GM21619 (cell line): ENCODE results near the gene TMEM212.
"Not testable (repeated sequence)": the region's sequence is repeated elsewhere in the genome, so short reads cannot be mapped to it uniquely, and the experiment has no call there.

Source experiments
- ATAC-seq: cut with Tn5 transposase; IDR thresholded peaks from one replicate; pipeline ENCODE4 v1.9.1; 2021; ENCODE audit not compliant: unreplicated experiment

Gene TMEM212

GRCh38 chr3:171812811-171813210 is 30.3 kb upstream of the TMEM212 start:
- no peak for ATAC-seq

DNA sequence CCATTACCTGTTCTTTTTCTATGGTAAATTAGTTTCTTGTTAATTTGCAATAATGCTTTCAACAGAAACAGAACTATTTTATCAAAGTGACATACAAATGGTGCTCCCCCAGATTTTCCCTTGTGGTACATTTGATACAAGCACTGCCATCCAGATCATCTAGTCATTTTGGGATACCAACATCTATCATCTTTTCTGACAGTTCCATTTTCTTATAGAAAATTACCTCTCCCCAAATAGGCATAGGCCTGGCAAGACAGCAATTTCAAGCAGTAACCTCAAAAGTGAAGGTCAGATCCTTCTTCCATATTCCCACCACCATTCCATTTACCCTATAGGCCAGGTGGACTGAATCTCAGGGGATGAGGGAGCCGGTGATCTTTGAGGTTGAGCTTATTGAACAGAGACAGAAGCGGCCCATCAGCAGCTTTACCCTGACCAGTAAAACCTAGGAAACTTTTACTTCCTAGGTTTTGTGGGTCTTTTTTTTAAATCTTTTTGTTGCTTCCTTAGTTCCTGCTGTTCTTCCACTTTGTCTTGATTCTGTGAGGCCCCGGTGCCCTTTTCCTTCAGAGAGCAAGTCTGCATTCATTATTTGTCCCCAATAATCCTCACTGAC is 29.8 kb upstream of the TMEM212 start:
- ATAC-seq, result no peak

DNA sequence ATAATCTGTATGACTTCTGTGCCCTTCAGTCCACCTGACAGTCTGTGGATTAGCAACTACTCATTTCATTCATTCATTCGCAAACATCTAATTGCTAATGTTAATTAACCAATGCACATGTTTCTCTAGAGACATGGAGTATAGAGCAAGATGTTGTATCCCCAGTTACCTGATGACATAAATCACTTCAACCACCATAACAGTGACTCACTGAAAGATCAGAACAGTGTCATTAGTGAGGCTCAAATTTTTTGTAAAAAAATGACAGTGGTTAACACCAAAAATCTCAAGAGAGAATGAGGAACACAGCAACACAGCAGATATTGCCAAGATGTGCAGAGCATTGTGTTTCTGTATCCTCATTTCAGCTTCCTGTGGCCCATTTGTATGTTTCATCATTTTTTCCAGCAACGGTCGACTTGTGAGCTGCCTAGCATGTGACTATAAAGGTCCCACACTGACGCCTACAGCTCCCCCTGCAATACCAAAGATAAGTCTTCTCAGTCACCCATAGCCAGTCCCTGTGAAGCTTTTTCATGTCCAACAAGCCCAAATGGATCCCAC is 29.2 kb upstream of the TMEM212 start:
- peak; percentile 27 for ATAC-seq

- not testable (repeated sequence) for ATAC-seq
Measured at GRCh38 chr3:171814662-171815061, 28.5 kb upstream of the TMEM212 start.

DNA sequence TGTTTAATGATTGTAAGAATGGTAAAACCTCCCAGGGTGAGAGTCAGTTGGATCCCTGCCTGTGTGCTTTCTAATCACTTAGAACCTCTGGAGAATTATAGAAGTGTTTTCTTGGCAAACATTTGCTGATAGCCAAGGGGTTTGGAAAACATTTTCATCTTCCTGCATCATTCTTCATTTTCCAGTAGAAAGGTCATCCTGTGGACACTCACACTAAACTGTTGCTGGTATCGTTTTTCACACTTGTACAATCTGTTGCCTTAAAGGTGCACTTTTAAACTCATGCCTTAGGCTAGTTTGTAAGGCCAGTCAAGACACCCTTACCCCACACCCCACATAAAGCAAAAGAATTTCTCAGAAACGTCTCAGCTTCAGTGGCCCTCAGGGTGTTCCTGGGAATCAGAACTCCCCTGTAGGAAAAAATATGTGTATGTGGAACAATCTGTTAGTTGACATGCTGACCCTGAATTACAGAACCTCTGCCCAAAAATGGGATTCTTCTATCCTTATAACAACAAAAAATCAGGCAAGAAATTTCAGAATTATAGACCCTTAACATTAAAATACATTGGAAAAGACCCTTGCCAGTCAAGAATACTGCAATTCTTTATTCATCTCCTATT is 27.1 kb upstream of the TMEM212 start:
- ATAC-seq, result no peak

- no peak for ATAC-seq
Measured at GRCh38 chr3:171817074-171817800, 25.9 kb upstream of the TMEM212 start.

GRCh38 chr3:171821044-171821443 is 22.1 kb upstream of the TMEM212 start:
- no peak for ATAC-seq

DNA sequence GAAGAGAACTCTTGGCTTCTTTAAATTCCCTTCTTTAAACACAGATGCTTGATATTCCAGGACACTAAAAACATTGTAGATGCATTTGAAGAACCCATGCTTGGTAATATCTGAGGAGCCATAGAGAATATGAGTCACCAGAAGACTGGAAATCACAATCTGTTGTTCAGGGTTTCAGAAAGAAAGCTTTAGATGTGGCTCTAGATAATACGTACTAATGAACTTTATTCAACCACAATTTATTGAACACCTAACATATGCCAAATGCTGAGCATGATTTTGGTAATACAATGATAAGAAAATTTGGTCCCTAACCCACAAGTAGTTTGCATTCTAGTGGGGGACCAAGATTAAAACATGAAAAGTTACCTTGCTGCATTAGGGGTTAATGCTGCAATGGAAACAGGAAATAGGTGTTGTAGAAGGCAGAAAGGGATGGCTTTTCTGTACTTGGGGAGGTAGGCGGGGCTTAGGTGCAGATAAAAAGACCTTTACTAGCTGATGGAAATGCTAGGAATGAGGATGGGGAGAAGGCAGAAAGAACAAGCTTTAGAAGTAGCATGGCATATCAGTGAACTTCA is 21.3 kb upstream of the TMEM212 start:
- no peak for ATAC-seq

GRCh38 chr3:171822431-171823106 is 20.6 kb upstream of the TMEM212 start:
- peak; percentile 85 for ATAC-seq

DNA sequence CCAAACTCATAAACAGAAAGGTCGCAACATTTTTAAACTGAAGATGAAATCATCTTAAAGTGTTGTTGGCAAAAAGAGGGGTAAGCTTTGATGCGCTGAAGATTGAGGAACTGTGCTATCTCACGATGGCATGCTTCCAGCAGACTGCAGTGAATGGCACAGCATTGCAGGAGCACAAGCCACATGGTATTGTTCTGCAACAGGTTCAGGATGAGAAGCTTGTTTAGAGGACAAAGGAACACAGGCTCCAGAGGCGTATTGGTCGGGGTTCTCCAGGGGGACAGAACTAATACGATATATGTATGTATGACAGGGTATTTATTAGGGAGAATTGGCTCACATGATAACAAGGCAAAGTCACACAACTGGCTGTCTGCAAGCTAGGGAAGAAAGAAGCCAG is 19.0 kb upstream of the TMEM212 start:
- ATAC-seq, result no peak

- no peak for ATAC-seq
Measured at GRCh38 chr3:171824824-171825221, 18.3 kb upstream of the TMEM212 start.

- ATAC-seq, result no peak
Measured at GRCh38 chr3:171825222-171825828, 17.8 kb upstream of the TMEM212 start.

DNA sequence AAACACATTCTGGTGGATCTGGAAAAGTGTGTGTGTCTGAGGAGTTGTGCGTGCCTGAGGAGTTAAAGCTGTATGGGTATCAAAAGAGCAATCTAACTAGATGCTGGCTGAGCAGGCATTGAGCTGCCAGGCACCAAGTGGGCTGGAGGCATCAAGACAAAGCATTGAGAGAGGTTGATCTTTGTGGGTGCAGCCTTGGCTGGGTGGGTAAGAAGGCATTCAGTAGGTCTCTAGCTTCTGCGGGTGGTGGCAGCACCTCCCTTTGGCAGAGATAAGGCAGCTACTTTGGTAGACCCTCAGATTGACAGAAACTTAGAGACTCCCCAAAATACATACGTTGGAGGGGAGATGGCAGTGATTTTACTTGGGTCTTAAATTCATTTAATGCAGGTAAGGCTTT is 15.8 kb upstream of the TMEM212 start:
- no peak for ATAC-seq

DNA sequence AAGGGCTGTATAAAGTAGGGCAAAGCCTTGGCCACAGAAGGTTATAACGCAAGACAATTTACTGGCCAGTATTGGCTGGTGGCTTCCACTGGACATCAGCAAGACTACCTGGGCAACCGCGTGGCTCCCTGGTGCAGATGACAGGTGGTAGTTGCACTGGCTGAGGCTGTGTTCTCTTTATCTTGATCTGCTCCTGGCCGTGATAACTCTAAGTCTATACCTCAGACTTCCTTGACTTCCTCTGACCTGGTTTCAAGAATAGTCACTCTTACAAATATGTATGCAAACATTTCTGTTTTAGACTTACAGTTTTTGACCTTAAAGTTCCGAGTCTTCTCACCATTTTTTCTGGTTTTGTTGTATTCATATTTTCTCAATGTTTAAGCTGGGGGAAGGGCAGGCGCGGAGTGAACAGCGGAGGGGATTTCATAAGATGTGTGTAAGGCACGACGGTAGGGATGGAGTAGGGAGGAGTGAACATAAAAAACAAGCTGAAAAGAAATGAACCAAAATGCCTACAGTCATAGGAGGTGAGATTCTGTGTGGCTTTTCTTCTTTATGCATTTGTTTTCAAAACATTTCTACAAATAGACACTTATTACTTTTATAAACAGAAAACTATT is 15.2 kb upstream of the TMEM212 start:
- ATAC-seq, result no peak

- no peak for ATAC-seq
Measured at GRCh38 chr3:171828902-171829770, 14.0 kb upstream of the TMEM212 start.

GRCh38 chr3:171829841-171830517 is 13.2 kb upstream of the TMEM212 start:
- peak; percentile 63 for ATAC-seq

GRCh38 chr3:171830518-171830875 is 12.7 kb upstream of the TMEM212 start:
- ATAC-seq, result no peak

GRCh38 chr3:171831936-171832335 is 11.2 kb upstream of the TMEM212 start:
- no peak for ATAC-seq

DNA sequence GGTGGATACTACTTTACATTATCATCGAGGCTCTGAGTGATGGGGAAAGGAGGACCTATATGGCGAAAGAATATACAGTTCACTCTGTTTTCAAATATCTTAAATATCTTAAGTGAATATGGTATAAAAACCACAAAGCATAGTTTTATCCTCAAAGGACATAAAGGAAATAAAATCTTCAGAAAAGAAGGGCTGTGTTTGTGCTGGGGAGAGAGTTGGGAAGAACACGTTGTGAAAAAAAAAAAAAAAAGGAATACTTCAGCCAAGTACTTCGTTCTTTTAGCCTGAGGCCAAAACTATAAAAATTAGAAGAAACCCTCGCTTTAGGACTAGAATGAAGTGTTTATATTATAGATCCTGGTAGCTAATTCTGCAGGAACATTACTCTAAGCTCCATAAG is 10.2 kb upstream of the TMEM212 start:
- ATAC-seq, result no peak
